HCT116 (cell line): ENCODE measurements around the gene IGSF9. TPM values are rescaled to one million over a fixed set of nuclear protein-coding genes. Genes with fewer than 3 reads are reported as not detected.

ENCODE experiments used
- ATAC-seq: fragments of 200-7000 bp; cut with Tn5 transposase; 2 replicates; pipeline ENCODE4 v1.9.1; 2020; ENCODE audit warnings: mild to moderate bottlenecking, moderate library complexity
- BruUV-seq: library from RNA; stranded (reverse); fragments of 400-500 nt; replicated peaks from 2 replicates; lab custom pipeline; 2021; lab: Mats Ljungman, UMichigan
- CTCF ChIA-PET: fragments of 300-600 bp; sonication (Branson Sonifier 250); formaldehyde crosslinking; loops from one replicate; lab custom pipeline; 2021; ENCODE audit warnings: antibody characterized with exemption; lab: Charles Lee
- POLR2A ChIA-PET: fragments of 300-600, 350-600 bp; sonication (Branson Sonifier 250); formaldehyde crosslinking; loops from one replicate; lab custom pipeline; 2021; ENCODE audit warnings: antibody characterized with exemption; lab: Charles Lee
- RAD21 ChIA-PET, 2 experiments: fragments of 300-600 bp; sonication (Branson Sonifier 250); formaldehyde crosslinking; loops; one replicate each; lab custom pipeline; 2023; ENCODE audit warnings: low total read pairs in 2 of 2; ENCODE audit not compliant: uncharacterized antibody in 2 of 2, unreplicated experiment in 2 of 2, low non-redundant PET in 1 of 2; lab: Charles Lee
- DNase-seq: peaks from one replicate; pipeline ENCODE4 v3.0.0-alpha.2; 2010; ENCODE audit warnings: low read depth, low spot score
- H2AFZ ChIP-seq: fragments of 200-600 bp; shearing (Covaris generic), sonication (generic); 2 replicates; pipeline ENCODE4 v1.6.1; 2017; ENCODE audit warnings: low read depth, mixed run types, mixed read lengths, antibody characterized with exemption, low read length; ENCODE audit not compliant: poor library complexity, severe bottlenecking
- H3K27ac ChIP-seq: 2 replicates; pipeline ENCODE4 v1.5.1; 2012; ENCODE audit warnings: low read depth, low read length
- H3K27me3 ChIP-seq: fragments of 200-600 bp; sonication (generic); 2 replicates; pipeline ENCODE4 v1.6.1; 2016; ENCODE audit warnings: mixed run types, low read length, mixed read lengths; ENCODE audit not compliant: insufficient read depth
- H3K36me3 ChIP-seq, 2 experiments: fragments of 200-500 bp in 1 of 2; fragments of 200-600 bp in 1 of 2; sonication (Bioruptor generic) in 1 of 2; sonication (generic) in 1 of 2; 2 replicates each; pipeline versions ENCODE4 v1.5.1 to v1.6.1; 2014 to 2016; ENCODE audit warnings: low read length in 2 of 2, inconsistent platforms in 1 of 2, mixed read lengths in 1 of 2, mixed run types in 1 of 2; ENCODE audit not compliant: insufficient read depth in 2 of 2, control insufficient read depth in 1 of 2
- H3K4me1 ChIP-seq, 2 experiments: fragments of 200-600 bp in 1 of 2; sonication (generic) in 1 of 2; 2 replicates each; pipeline versions ENCODE4 v1.5.1 to v1.6.1; 2012 to 2017; ENCODE audit warnings: low read length in 2 of 2, inconsistent platforms in 1 of 2, mild to moderate bottlenecking in 1 of 2, mixed read lengths in 1 of 2, mixed run types in 1 of 2, moderate library complexity in 1 of 2; ENCODE audit not compliant: insufficient read depth in 2 of 2, control insufficient read depth in 1 of 2
- H3K4me2 ChIP-seq: fragments of 200-600 bp; sonication (generic); 2 replicates; pipeline ENCODE4 v1.6.1; 2017; ENCODE audit warnings: mixed run types, low read length, mixed read lengths
- H3K4me3 ChIP-seq, 2 experiments: fragments of 200-600 bp in 1 of 2; sonication (generic) in 1 of 2; replicated peaks in 1 of 2; 2 replicates each; pipeline ENCODE4 v1.5.1; 2011 to 2016; ENCODE audit warnings: low read length in 2 of 2, control low read depth in 1 of 2, low read depth in 1 of 2, mild to moderate bottlenecking in 1 of 2, mixed read lengths in 1 of 2, mixed run types in 1 of 2
- H3K79me2 ChIP-seq: fragments of 200-600 bp; sonication (generic); 2 replicates; pipeline ENCODE4 v1.6.1; 2017; ENCODE audit warnings: mild to moderate bottlenecking, mixed run types, low read length, moderate library complexity, mixed read lengths; ENCODE audit not compliant: insufficient read depth
- H3K9ac ChIP-seq: fragments of 200-600 bp; sonication (generic); 2 replicates; pipeline ENCODE4 v1.6.1; 2016; ENCODE audit warnings: low read length, mixed read lengths
- H3K9me2 ChIP-seq: fragments of 200-600 bp; sonication (generic), shearing (Covaris generic); 2 replicates; pipeline ENCODE4 v1.6.1; 2017; ENCODE audit warnings: mixed run types, mild to moderate bottlenecking, moderate library complexity; ENCODE audit not compliant: insufficient read depth
- H3K9me3 ChIP-seq, 2 experiments: fragments of 200-500 bp in 1 of 2; fragments of 200-600 bp in 1 of 2; sonication (Bioruptor generic) in 1 of 2; sonication (generic) in 1 of 2; 2 replicates each; pipeline ENCODE4 v1.6.1; 2014 to 2017; ENCODE audit warnings: low read length in 2 of 2, mixed read lengths in 2 of 2, inconsistent platforms in 1 of 2, low read depth in 1 of 2, mild to moderate bottlenecking in 1 of 2, mixed run types in 1 of 2, moderate library complexity in 1 of 2; ENCODE audit not compliant: control insufficient read depth in 1 of 2, insufficient read depth in 1 of 2
- H4K20me1 ChIP-seq: fragments of 200-600 bp; sonication (generic), shearing (Covaris generic); 2 replicates; pipeline ENCODE4 v1.6.1; 2017; ENCODE audit warnings: mixed run types, mild to moderate bottlenecking, moderate library complexity; ENCODE audit not compliant: insufficient read depth
- ATF3 ChIP-seq: IDR thresholded peaks from 2 replicates; pipeline ENCODE4 v1.6.1; 2012
- EGR1 ChIP-seq: IDR thresholded peaks from 2 replicates; pipeline ENCODE4 v1.6.1; 2012; ENCODE audit warnings: low read depth
- ELF1 ChIP-seq: IDR thresholded peaks from 2 replicates; pipeline ENCODE4 v1.6.1; 2012; ENCODE audit warnings: low read depth, borderline replicate concordance
- EZH2 ChIP-seq: fragments of 200-600 bp; sonication (generic); IDR thresholded peaks from 2 replicates; pipeline ENCODE4 v1.6.1; 2017; ENCODE audit warnings: antibody characterized with exemption, mixed run types
- EZH2phosphoT487 ChIP-seq: fragments of 200-600 bp; IDR thresholded peaks from 2 replicates; pipeline ENCODE4 v1.6.1; 2018; ENCODE audit warnings: antibody characterized with exemption, borderline replicate concordance
- FOSL1 ChIP-seq: IDR thresholded peaks from 2 replicates; pipeline ENCODE4 v1.6.1; 2012; ENCODE audit warnings: low read depth
- JUND ChIP-seq: IDR thresholded peaks from 2 replicates; pipeline ENCODE4 v1.6.1; 2012
- MAX ChIP-seq: IDR thresholded peaks from 2 replicates; pipeline ENCODE4 v1.6.1; 2012
- POLR2AphosphoS5 ChIP-seq: IDR thresholded peaks from 2 replicates; pipeline ENCODE4 v1.6.1; 2011; ENCODE audit warnings: mild to moderate bottlenecking, low read depth, low read length, moderate library complexity
- REST ChIP-seq: IDR thresholded peaks from 2 replicates; pipeline ENCODE4 v1.6.1; 2012; ENCODE audit warnings: low read depth
- SIN3A ChIP-seq: IDR thresholded peaks from 2 replicates; pipeline ENCODE4 v1.6.1; 2012; ENCODE audit warnings: low read depth
- SP1 ChIP-seq: IDR thresholded peaks from 2 replicates; pipeline ENCODE4 v1.6.1; 2012; ENCODE audit warnings: low read depth
- SRF ChIP-seq: IDR thresholded peaks from 2 replicates; pipeline ENCODE4 v1.6.1; 2012; ENCODE audit warnings: low read depth
- TCF7L2 ChIP-seq: IDR thresholded peaks from 2 replicates; pipeline ENCODE4 v1.7.0; 2011; ENCODE audit warnings: borderline replicate concordance, inconsistent platforms; ENCODE audit not compliant: insufficient read depth, insufficient read length; ENCODE audit errors: extremely low read depth
- YY1 ChIP-seq: IDR thresholded peaks from 2 replicates; pipeline ENCODE4 v1.6.1; 2011; ENCODE audit warnings: low read length, low read depth, moderate library complexity, mild to moderate bottlenecking; ENCODE audit not compliant: insufficient replicate concordance; ENCODE audit errors: extremely low read depth
- ZNF274 ChIP-seq: fragments of 200-500 bp; sonication (Bioruptor generic); IDR thresholded peaks from 2 replicates; pipeline ENCODE4 v1.6.1; 2014; ENCODE audit warnings: mild to moderate bottlenecking, low read depth, low read length, inconsistent platforms
- intact Hi-C: fragments of 100-400 bp; cut with micrococcal nuclease; formaldehyde crosslinking; loops from 2 replicates; pipeline ENCODE4 v1.10.0; 2022
- total RNA-seq: library from RNA; stranded (reverse); gene quantifications from one replicate; pipeline ENCODE4 v1.2.1, GENCODE V29; 2021; ENCODE audit not compliant: unreplicated experiment

The IGSF9 gene
- total RNA-seq, 1 experiment from 2014 or later, result 10.3 TPM

- Histone ChIP-seq H3K27me3 (no peaks in the 10 kb centered on the region), H4K20me1 (no peaks in the 10 kb centered on the region; the same call in 1 of the 2 replicates), H3K9ac (no peak overlapping the region)
Observed at GRCh38 chr1:159921700-159922504, 23.5 kb downstream of the IGSF9 start.

More at GRCh38 chr1:159921700-159922504, 23.5 kb downstream of the IGSF9 start:
- peaks cover 21 to 48% of the 10 kb centered on the region in 2 experiments for H3K4me1 ChIP-seq
- peaks cover 7 to 14% of the 10 kb centered on the region in 2 experiments; a peak in 2 of 4 replicates for H3K36me3 ChIP-seq
- TF ChIP-seq SP1 (no peak), ZNF274 (no peak), SRF (no peak), TCF7L2 (no peak), POLR2AphosphoS5 (no peak), EGR1 (no peak), EZH2 (no peak), ATF3 (no peak), YY1 (no peak), FOSL1 (no peak), ELF1 (no peak), REST (no peak), MAX (no peak), JUND (no peak), EZH2phosphoT487 (no peak), SIN3A (no peak)
- TF ChIP-seq, all 23 proteins: peak for 0
- Histone ChIP-seq H3K4me3 (no peak overlapping the region), H3K4me2 (0 out of 2 replicates have a peak overlapping the region, but pooled peaks have one; percentile 93), H3K9me2 (no peaks in the 10 kb centered on the region), H2AFZ (no peak overlapping the region), H3K27ac (no peak overlapping the region), H3K79me2 (peaks cover 36% of the 10 kb centered on the region), H3K9me3 (no peaks in the 10 kb centered on the region)
- CTCF ChIA-PET, result no interaction called here
- intact Hi-C loops, result no loop called here
- no peak for ATAC-seq
- no TSS peak for BruUV-seq
- no peak for DNase-seq
- POLR2A ChIA-PET, result no interaction called here
- RAD21 ChIA-PET, result no interaction called here
